ENCODE results near the gene IGFN1.

IGFN1 gene

DNA sequence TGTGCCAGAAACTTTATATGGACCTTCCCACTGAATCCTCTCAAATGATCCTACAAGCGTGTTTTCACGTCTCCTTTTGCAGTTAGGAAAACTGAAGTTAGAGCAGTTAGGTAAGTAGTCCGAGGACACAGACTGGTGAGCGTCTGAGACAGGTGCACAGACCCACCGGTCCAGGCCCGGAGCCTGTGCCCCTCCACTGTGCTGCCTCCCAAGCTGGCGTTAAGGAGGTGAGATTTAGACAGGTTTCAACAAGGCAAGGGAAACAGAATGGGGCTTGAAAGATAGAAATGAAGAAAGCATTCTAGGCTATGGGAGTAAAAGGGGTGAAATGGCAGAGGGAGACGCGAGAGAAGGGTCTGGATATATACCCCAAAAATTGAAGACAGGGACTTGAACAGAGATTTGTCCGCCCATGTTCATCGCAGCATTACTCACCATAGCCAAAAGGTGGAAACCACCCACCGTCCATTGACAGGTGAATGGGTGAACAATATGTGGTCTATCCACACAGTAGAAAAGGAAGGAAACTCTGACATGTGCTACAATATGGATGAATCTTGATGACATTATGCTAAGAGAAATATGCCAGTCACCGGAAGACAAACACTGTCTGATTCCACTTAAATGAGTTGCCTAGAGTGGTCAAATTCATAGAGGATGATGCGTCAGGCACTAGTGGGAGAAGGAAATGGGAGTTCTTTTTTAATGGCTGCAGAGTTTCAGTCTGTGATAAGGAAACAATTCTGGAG lies 77.0 kb downstream of the IGFN1 start:
- no peak for DNase-seq

DNA sequence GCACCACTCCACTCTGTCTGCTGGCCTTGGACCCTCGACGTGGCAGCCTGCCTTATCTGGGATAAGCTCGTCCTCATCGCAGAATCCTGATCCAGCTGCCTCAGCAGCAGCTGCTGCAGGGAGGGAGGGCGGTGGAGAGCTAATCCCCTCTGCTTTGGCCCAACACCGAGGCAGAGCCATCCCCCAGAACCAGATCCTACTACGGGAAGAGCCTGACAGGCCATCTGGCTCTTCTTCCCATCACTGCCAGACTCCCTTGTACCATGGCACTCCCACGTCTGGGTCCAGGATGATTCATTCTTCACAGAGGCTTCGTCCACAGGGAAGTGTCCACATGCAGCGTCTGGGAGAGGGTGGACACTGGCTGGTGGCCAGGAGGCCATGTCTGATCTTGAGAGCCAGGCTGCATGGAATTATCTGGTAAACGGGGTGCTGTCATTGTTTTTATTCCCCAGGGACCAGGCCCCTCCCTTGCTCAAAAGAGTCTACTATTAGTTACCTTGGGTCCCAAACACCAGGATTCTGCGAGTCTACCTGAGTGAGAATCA lies 78.1 kb downstream of the IGFN1 start:
- no peak for DNase-seq

DNA sequence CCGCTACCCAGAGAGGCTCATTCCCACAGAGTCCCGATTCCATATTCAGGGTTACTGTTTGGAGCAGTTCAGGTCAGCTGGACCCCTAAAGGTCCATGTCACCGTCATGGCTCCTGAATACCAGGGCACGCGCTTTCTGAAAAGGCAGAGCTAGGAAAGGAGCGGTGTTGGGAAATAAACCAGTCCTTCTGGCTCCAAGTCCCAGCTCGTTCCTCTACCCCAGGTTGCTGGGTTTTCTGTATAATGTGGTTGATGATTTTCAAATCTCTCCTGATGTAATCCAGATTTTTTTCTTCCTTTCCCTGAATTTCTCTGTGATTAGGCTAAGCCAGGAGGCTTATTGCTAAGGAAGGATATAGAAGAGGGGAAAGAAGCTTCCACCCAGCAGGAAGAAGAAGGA lies 78.7 kb downstream of the IGFN1 start:
- DNase-seq = no peak

DNA sequence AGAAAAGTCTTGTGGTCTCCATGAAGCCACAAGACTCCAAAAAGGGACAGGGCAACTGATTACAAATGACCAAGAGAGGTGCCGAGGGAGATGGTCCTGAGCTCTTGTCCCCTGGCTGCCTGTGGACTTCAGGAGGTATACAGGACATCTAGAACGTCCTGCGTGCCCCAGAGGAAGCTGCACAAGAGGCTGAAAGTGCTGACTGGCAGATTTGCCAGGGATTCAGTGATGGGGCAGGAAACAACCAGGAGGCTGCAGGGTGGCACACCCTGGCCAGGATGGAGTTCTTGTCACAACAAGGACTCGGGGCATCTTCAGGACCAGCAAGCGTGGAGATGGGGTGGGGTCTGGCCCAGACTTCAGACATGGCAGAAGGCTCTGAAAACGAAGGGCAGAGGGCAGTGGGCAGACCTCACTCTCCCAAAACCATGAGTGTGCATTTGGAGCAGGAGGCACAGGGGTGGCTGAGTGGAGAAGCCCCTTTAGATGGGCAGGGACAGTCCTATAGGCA lies 79.3 kb downstream of the IGFN1 start:
- DNase-seq = no peak

DNA sequence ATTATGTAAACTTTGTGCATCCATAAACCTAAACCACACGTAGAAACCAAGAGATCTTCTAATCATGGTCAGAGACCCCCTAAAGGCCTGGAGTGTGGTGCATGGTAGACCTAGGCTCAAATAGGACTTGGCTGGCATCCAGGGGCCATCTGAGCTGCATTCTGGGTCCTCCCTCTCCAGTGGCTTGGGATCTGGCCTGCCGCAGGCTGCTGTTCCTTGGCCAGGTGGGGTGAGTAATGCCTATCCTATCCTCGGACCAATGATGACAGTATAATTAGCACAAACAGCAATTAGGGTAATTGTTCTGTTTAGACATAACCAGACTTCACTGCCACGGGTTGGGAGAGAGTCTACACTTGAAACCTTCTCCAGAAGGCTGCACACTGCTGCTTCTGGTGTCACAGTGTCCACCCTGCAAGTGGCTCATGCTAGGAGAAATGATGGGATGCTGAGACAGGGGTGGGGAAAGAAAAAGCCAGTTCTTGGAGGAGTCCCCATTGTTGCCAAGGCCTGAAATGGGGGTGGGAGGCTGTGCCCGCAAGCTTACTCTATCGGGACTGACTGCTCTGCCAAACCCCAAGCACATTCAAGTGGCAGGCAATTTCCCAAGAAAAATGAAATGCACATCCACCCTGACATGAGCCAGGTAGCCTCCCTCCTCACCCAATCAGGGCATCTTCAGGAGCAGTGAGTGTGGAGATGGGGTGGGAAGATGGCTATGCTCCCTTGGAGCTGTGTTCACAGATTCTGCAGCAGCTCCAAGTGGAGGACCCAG lies 80.2 kb downstream of the IGFN1 start:
- no peak for DNase-seq

DNA sequence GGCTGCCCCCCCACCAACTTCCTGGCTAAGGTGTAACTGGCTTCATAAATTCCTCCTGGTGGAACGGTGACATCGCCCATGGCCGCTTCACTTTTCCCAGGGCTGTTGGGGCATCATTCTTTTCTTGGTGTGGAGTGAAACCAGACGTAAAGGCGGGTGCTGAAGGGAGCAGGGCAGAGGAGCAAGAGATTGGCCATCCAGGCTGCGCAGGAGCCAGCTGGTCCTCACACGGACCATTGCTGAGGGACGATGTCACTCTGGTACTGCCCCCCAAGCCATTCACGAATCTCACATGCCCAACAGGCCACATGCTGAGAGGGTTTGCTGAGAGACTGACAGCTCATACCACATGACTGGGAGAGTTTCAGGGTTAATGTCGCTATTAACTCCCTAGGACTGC lies 82.2 kb downstream of the IGFN1 start:
- DNase-seq = no peak

DNA sequence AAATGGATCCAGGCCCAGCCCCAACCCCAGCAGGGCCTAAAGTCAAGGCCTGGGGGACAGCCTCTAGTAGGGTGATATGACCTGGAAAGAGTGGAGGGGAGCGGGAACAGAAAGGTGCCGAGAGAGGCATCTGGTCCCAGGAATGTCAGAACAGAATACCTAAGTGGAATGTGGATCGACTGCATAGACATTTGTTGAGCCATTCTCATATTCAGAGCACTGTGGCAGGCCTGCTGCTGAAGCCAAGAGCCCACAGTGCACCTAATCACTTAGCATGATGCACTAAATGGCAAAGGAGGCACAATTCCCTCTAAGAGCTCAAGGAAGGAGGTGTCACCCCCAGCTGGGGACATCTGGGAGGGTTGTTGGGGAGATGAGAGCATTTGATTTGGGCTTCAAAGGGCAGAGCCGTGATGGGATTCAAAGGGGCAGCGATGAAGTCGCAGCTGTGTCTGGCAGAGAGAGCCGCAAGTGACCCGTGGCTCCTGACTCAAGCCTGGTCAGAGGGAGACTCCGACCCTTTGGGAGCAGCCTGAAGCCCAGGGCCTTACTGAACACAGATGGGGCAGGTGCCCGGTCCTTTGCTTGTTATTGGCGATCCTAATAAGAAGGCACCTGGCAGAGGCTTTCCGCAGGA lies 84.1 kb downstream of the IGFN1 start:
- DNase-seq = no peak

DNA sequence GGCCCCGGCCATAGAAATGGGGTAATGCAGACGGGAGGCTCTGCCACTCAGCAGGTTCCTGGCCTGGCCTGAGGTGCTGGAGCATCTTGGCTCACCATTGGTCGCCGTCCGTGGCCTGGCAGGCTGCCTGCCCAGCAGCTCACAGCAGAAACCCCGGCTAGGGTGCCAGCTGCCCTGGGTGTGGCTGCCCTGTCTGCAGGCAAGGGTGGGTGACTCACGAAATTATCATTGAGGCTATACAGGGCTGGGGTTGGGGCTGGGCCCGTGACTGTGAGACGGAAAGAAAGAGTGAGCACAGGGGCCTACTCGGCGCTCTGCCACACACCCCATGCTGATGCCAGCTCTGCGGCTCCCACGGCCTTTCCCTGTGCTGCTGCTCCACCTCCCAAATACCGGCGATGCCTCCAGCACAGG lies 84.6 kb downstream of the IGFN1 start:
- DNase-seq = no peak

DNA sequence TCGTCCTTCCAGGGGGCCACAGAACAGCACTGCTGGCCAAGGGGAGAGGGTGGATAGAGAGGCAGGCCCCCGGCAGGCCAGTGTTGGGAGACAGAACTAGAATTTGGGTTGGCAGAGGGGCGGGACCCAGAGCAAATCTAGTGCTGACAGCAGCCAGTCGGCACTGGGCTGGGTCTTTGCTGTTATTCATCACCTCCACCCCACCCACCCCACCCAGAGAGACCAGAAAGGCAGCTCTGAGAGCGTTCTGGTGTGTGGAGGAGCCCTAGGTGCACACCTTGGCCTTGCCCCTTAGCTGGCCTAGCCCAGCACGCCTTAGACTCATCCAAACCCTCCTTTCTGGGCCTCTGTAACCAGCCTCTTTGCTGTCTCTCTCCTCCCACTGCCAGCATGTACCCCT lies 86.3 kb downstream of the IGFN1 start:
- DNase-seq = no peak

DNA sequence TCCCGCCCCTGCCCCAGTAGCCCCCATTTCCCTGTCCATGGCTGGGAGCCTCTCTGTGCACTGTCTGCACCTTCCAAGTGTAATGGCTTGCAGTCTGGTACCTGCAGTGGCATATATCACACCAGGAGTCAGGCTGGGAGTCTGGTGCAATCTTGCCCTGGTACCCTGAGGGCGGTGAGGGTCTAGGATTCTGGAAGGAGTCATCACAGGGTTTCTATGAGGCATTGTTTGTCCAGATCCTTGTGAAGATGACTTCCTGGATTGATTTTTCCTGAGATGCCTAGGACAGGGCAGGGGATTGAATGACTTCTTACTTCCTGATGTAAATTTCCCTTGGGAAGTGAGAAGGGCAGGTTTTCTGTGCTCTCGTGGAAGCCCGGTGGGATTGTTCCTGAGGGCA lies 86.8 kb downstream of the IGFN1 start:
- no peak for DNase-seq
